RWPE2 (cell line): ENCODE measurements around the gene CD36.

Experiments used
- ATAC-seq: fragments of 200-7000 bp; cut with Tn5 transposase; 3 replicates; pipeline ENCODE4 v1.9.1; 2021; ENCODE audit warnings: low read depth
- DNase-seq: peaks from one replicate; pipeline ENCODE4 v3.0.0-alpha.2; 2020; ENCODE audit warnings: low spot score
- H3K27ac ChIP-seq: fragments of 450-650 bp; 2 replicates; pipeline ENCODE4 v1.5.1; 2017; ENCODE audit warnings: mild to moderate bottlenecking; ENCODE audit not compliant: poor library complexity, severe bottlenecking
- H3K27me3 ChIP-seq: fragments of 250-450 bp; sonication (Bioruptor Pico); 2 replicates; pipeline ENCODE4 v1.5.1; 2021; ENCODE audit warnings: mild to moderate bottlenecking, moderate library complexity; ENCODE audit not compliant: insufficient read depth, poor library complexity, severe bottlenecking
- H3K36me3 ChIP-seq: fragments of 250-450 bp; sonication (Bioruptor Pico); 2 replicates; pipeline ENCODE4 v1.5.1; 2020; ENCODE audit warnings: low read depth, mild to moderate bottlenecking, moderate library complexity
- H3K4me1 ChIP-seq: fragments of 250-450 bp; sonication (Bioruptor Pico); 2 replicates; pipeline ENCODE4 v1.5.1; 2021; ENCODE audit warnings: mild to moderate bottlenecking, moderate library complexity; ENCODE audit not compliant: insufficient read depth, poor library complexity, severe bottlenecking
- H3K4me3 ChIP-seq: fragments of 250-450 bp; sonication (Bioruptor Pico); 2 replicates; pipeline ENCODE4 v1.5.1; 2021; ENCODE audit warnings: mild to moderate bottlenecking, moderate library complexity; ENCODE audit not compliant: severe bottlenecking
- H3K9me3 ChIP-seq: fragments of 250-450 bp; sonication (Bioruptor Pico); 2 replicates; pipeline ENCODE4 v1.5.1; 2021; ENCODE audit warnings: mild to moderate bottlenecking, moderate library complexity; ENCODE audit not compliant: severe bottlenecking
- TF ChIP-seq, protein P1 (sequence below): fragments of 450-650 bp; IDR thresholded peaks from one replicate; pipeline ENCODE4 v1.5.1; 2017; ENCODE audit warnings: mild to moderate bottlenecking, moderate library complexity; ENCODE audit not compliant: poor library complexity, severe bottlenecking

Gene CD36

DNA sequence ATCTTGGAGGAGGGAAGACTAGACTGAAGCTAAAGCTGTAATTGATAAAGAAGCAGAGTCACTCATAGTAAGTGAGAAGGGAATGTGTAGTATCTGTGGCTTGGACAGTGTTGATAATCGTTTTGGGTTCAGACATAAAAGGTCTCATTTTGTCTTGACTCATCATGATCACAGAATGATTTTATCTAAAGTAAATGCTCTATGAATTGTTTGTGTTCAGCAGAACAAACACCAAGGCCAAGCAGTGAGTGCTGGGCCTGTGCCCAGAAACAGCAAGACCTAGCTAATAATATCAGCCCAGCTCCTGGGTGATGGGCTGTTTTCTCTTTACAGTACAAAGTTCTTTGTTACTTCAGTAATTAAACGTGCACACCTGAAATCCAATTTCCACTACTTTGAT lies 26.7 kb upstream of the CD36 start:
- Histone ChIP-seq H3K4me3 (no peak overlapping the region), H3K27me3 (no peaks in the 10 kb centered on the region), H3K4me1 (peaks cover 27% of the 10 kb centered on the region), H3K27ac (no peak overlapping the region), H3K9me3 (no peaks in the 10 kb centered on the region), H3K36me3 (no peaks in the 10 kb centered on the region)
- ATAC-seq: peak; percentile 51; the same call in 2 of the 3 replicates
- DNase-seq: no peak
- TF ChIP-seq, protein P1, sequence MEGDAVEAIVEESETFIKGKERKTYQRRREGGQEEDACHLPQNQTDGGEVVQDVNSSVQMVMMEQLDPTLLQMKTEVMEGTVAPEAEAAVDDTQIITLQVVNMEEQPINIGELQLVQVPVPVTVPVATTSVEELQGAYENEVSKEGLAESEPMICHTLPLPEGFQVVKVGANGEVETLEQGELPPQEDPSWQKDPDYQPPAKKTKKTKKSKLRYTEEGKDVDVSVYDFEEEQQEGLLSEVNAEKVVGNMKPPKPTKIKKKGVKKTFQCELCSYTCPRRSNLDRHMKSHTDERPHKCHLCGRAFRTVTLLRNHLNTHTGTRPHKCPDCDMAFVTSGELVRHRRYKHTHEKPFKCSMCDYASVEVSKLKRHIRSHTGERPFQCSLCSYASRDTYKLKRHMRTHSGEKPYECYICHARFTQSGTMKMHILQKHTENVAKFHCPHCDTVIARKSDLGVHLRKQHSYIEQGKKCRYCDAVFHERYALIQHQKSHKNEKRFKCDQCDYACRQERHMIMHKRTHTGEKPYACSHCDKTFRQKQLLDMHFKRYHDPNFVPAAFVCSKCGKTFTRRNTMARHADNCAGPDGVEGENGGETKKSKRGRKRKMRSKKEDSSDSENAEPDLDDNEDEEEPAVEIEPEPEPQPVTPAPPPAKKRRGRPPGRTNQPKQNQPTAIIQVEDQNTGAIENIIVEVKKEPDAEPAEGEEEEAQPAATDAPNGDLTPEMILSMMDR: no peak

DNA sequence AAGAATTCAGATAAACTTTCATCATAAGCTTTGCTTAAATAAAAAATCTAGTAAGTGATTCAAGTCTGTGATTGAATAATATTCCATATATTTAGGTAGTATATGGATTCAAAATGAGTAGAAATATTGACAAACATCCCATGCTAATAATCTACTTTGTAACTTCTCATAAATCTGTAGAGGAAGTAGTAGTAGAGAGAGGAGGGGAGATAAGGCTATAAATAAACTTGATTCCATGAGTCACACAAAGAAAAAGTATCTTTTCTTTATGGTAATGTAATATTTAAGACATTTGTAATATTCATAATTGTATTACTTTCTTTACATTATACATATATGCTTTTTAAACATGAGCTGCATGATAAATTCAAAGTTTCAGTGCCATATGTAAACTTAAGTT lies 25.6 kb upstream of the CD36 start:
- H3K27ac ChIP-seq: no peak overlapping the region
- no peak for ATAC-seq

DNA sequence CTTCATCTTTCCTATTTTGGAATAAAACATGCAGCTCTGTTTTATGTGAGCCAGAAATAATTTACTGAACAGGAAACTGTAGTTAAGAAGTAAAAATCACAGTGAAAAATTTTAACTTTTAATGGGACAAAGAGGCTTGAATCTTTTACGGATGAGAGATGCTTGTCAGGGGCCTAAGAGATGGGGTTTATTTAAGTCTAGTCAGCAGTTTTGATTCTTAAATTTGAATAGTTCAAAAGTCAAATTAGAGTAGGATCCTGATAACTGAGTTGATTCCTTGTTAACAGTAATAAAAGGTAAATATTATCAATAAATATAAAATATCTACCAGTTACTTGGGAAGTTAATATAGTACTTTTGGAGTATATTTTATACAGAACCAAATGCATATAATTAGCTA lies 24.9 kb upstream of the CD36 start:
- DNase-seq (no peak), ATAC-seq (no peak)
- H3K4me3 ChIP-seq: no peak overlapping the region
- TF ChIP-seq, protein P1: no peak
- peaks cover 27% of the 10 kb centered on the region for H3K4me1 ChIP-seq
- H3K27ac ChIP-seq: no peak overlapping the region
- H3K27me3 ChIP-seq: no peaks in the 10 kb centered on the region
- H3K9me3 ChIP-seq: no peaks in the 10 kb centered on the region
- no peaks in the 10 kb centered on the region for H3K36me3 ChIP-seq

More for the DNA sequence above, 25.6 kb upstream of the CD36 start:
- no peaks in the 10 kb centered on the region for H3K36me3 ChIP-seq
- TF ChIP-seq, protein P1: no peak
- no peaks in the 10 kb centered on the region for H3K9me3 ChIP-seq
- no peak for DNase-seq
- H3K27me3 ChIP-seq: no peaks in the 10 kb centered on the region
- H3K4me3 ChIP-seq: no peak overlapping the region
- H3K4me1 ChIP-seq: peaks cover 27% of the 10 kb centered on the region

DNA sequence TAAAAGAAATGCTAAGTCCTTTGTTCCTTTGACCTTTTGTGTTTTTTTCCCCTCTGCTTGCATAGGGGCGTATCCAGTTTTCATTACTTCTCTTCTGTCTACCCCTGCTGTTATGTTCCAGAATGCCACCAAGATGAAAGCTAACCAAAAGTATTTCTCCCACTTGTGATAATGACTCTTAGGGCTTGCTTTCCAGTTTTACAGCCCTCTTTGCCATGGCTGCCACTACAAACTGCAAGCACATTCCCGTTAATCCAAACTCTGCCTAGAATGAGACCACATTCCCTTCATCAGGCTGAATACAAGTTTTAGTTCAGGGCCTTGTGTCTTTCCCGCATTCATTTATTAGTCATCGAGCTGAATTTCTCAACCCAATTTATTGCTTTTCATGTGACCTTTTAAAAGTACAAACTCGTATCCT lies 23.6 kb upstream of the CD36 start:
- H3K4me1 ChIP-seq: peaks cover 27% of the 10 kb centered on the region

GRCh38 chr7:80618096-80618495 lies 20.3 kb upstream of the CD36 start:
- DNase-seq (no peak), ATAC-seq (no peak)
- Histone ChIP-seq H3K9me3 (no peaks in the 10 kb centered on the region), H3K27ac (no peak overlapping the region), H3K27me3 (no peaks in the 10 kb centered on the region), H3K4me1 (peaks cover 22% of the 10 kb centered on the region), H3K36me3 (no peaks in the 10 kb centered on the region), H3K4me3 (no peak overlapping the region)
- TF ChIP-seq, protein P1: no peak

More for the DNA sequence above, 23.6 kb upstream of the CD36 start:
- H3K9me3 ChIP-seq: no peaks in the 10 kb centered on the region
- H3K4me3 ChIP-seq: no peak overlapping the region
- H3K27ac ChIP-seq: no peak overlapping the region
- H3K36me3 ChIP-seq: no peaks in the 10 kb centered on the region
- TF ChIP-seq, protein P1: no peak
- no peak for DNase-seq
- no peaks in the 10 kb centered on the region for H3K27me3 ChIP-seq
- ATAC-seq: peak; percentile 38; the same call in 2 of the 3 replicates
